IMR-90 (cell line): ENCODE data around the gene BCAP31. TPM values are rescaled to one million over a fixed set of nuclear protein-coding genes. Genes with fewer than 3 reads are reported as not detected.
"Not testable (repeated sequence)": the region's sequence is repeated elsewhere in the genome, so short reads cannot be mapped to it uniquely, and the experiment has no call there.

ENCODE experiments used
- ATAC-seq: fragments of 200-7000 bp; cut with Tn5 transposase; 2 replicates; pipeline ENCODE4 v1.9.1; 2020; ENCODE audit warnings: low read depth, mild to moderate bottlenecking, moderate library complexity
- BruUV-seq: library from RNA; stranded (reverse); fragments of 400-500 nt; replicated peaks from 2 replicates; lab custom pipeline; 2021; lab: Mats Ljungman, UMichigan
- CTCF ChIA-PET: fragments of 300-600 bp; formaldehyde crosslinking; extraction: SDS; loops from one replicate; lab custom pipeline; 2021; ENCODE audit warnings: antibody characterized with exemption; lab: Yijun Ruan, JAX
- POLR2A ChIA-PET: fragments of 300-600 bp; sonication (Branson Sonifier 250); formaldehyde crosslinking; loops from one replicate; lab custom pipeline; 2022; ENCODE audit warnings: antibody characterized with exemption; ENCODE audit not compliant: unreplicated experiment; lab: Charles Lee
- DNase-seq: peaks from one replicate; pipeline ENCODE4 v3.0.0; 2013
- H2AFZ ChIP-seq: replicated peaks from 2 replicates; pipeline ENCODE3; 2013; ENCODE audit warnings: low read length, mild to moderate bottlenecking; ENCODE audit not compliant: poor library complexity
- H2AK5ac ChIP-seq: 2 replicates; pipeline ENCODE4 v1.6.1; 2013; ENCODE audit warnings: low read depth, low read length, inconsistent platforms
- H2AK9ac ChIP-seq: replicated peaks from 2 replicates; pipeline ENCODE3; 2013; ENCODE audit warnings: mild to moderate bottlenecking, low read depth, low read length, moderate library complexity; ENCODE audit not compliant: poor library complexity
- H2BK120ac ChIP-seq: 2 replicates; pipeline ENCODE4 v1.6.1; 2013; ENCODE audit warnings: low read depth, low read length, inconsistent platforms
- H2BK15ac ChIP-seq: 3 replicates; pipeline ENCODE4 v1.6.1; 2013; ENCODE audit warnings: low read depth, low read length, inconsistent platforms
- H2BK20ac ChIP-seq: 2 replicates; pipeline ENCODE4 v1.6.1; 2013; ENCODE audit warnings: low read depth, mild to moderate bottlenecking, inconsistent platforms, low read length, moderate library complexity
- H2BK5ac ChIP-seq: 2 replicates; pipeline ENCODE4 v1.6.1; 2013; ENCODE audit warnings: mild to moderate bottlenecking, low read depth, low read length, inconsistent platforms; ENCODE audit not compliant: poor library complexity, severe bottlenecking
- H3K14ac ChIP-seq: replicated peaks from 2 replicates; pipeline ENCODE4 v1.6.1; 2013; ENCODE audit warnings: low read depth, low read length, inconsistent platforms
- H3K18ac ChIP-seq: 2 replicates; pipeline ENCODE4 v1.6.1; 2013; ENCODE audit warnings: low read depth, low read length, control low read depth
- H3K23ac ChIP-seq: 2 replicates; pipeline ENCODE4 v1.6.1; 2013; ENCODE audit warnings: low read depth, low read length, inconsistent platforms
- H3K27ac ChIP-seq: 2 replicates; pipeline ENCODE4 v1.5.1; 2013; ENCODE audit warnings: mild to moderate bottlenecking, control low read depth, low read length; ENCODE audit not compliant: insufficient read depth
- H3K27me3 ChIP-seq: 2 replicates; pipeline ENCODE4 v1.6.1; 2013; ENCODE audit warnings: low read length; ENCODE audit not compliant: control insufficient read depth, insufficient read depth
- H3K36me3 ChIP-seq: 2 replicates; pipeline ENCODE4 v1.6.1; 2013; ENCODE audit warnings: low read length, mixed read lengths; ENCODE audit not compliant: control insufficient read depth, insufficient read depth
- H3K4ac ChIP-seq: 2 replicates; pipeline ENCODE4 v1.6.1; 2013; ENCODE audit warnings: low read depth, low read length, inconsistent platforms
- H3K4me1 ChIP-seq: 2 replicates; pipeline ENCODE4 v1.6.1; 2013; ENCODE audit warnings: low read length, mixed read lengths; ENCODE audit not compliant: control insufficient read depth, insufficient read depth
- H3K4me2 ChIP-seq: 2 replicates; pipeline ENCODE4 v1.6.1; 2013; ENCODE audit warnings: low read depth, mild to moderate bottlenecking, control low read depth, low read length, moderate library complexity
- H3K4me3 ChIP-seq: 2 replicates; pipeline ENCODE4 v1.5.1; 2013; ENCODE audit warnings: low read depth, mild to moderate bottlenecking, control low read depth, low read length, moderate library complexity; ENCODE audit not compliant: insufficient read depth
- H3K56ac ChIP-seq: 2 replicates; pipeline ENCODE4 v1.6.1; 2013; ENCODE audit warnings: low read length, inconsistent platforms; ENCODE audit not compliant: insufficient read depth; ENCODE audit errors: extremely low read depth
- H3K79me1 ChIP-seq, 2 experiments: 2 replicates each; pipeline ENCODE4 v1.6.1; 2013; ENCODE audit warnings: low read length in 2 of 2, inconsistent platforms in 1 of 2, low read depth in 1 of 2
- H3K9ac ChIP-seq: 2 replicates; pipeline ENCODE4 v1.6.1; 2013; ENCODE audit warnings: low read depth, low read length, control low read depth
- H3K9me1 ChIP-seq: 2 replicates; pipeline ENCODE4 v1.6.1; 2013; ENCODE audit warnings: low read length, inconsistent platforms; ENCODE audit not compliant: insufficient read depth
- H3K9me3 ChIP-seq: 2 replicates; pipeline ENCODE4 v1.6.1; 2013; ENCODE audit warnings: low read length; ENCODE audit not compliant: control insufficient read depth, insufficient read depth
- H4K20me1 ChIP-seq: 2 replicates; pipeline ENCODE4 v1.6.1; 2013; ENCODE audit warnings: low read length, inconsistent platforms; ENCODE audit not compliant: insufficient read depth
- H4K5ac ChIP-seq: 2 replicates; pipeline ENCODE4 v1.6.1; 2013; ENCODE audit warnings: mild to moderate bottlenecking, low read depth, low read length, control low read depth
- H4K8ac ChIP-seq, 2 experiments: 2 replicates each; pipeline ENCODE4 v1.6.1; 2013; ENCODE audit warnings: low read depth in 2 of 2, low read length in 2 of 2, control low read depth in 1 of 2, inconsistent platforms in 1 of 2
- H4K91ac ChIP-seq: 2 replicates; pipeline ENCODE4 v1.6.1; 2013; ENCODE audit warnings: low read depth, low read length, inconsistent platforms; ENCODE audit not compliant: insufficient read depth
- WGBS, 2 experiments: methylation state at CpG; one replicate each; pipeline versions ENCODE4 v1.1.5 to v1.1.7; 2013; ENCODE audit warnings: missing lambda C conversion rate in 2 of 2; ENCODE audit not compliant: insufficient read length in 1 of 2; ENCODE audit errors: extremely low coverage in 2 of 2; 5-methylcytosine and 5-hydroxymethylcytosine counted together
- dilution Hi-C: fragments of 300-500 bp; cut with HindIII; formaldehyde crosslinking; loops from one replicate; pipeline ENCODE4 v1.14.3; 2018; ENCODE audit warnings: low sequenced_read_pairs; ENCODE audit not compliant: unreplicated experiment
- in situ Hi-C: fragments of 300-500 bp; cut with MboI; formaldehyde crosslinking; loops from 3 replicates; pipeline ENCODE4 v1.14.3; 2019; ENCODE audit warnings: low sequenced_read_pairs, inconsistent platforms, mixed read lengths
- intact Hi-C: fragments of 100-400 bp; cut with micrococcal nuclease; formaldehyde crosslinking; loops from 2 replicates; pipeline ENCODE4 v1.10.0; 2022
- polyA plus RNA-seq, 3 experiments: library from polyadenylated mRNA; depleted of rRNA; stranded (reverse); fragments of >200 nt; gene quantifications; 2 replicates each; pipeline ENCODE4 v1.2.3, GENCODE V29; 2012; ENCODE audit warnings: low replicate concordance in 1 of 3
- total RNA-seq: library from RNA; depleted of rRNA; stranded (reverse); fragments of >200 nt; gene quantifications from 2 replicates; pipeline ENCODE4 v1.2.3, GENCODE V29; 2012

Gene BCAP31
- total and polyA plus RNA-seq, 2 of the 4 experiments (the other 2 are of a cell fraction) = 125 to 244 TPM

- peak; percentile 13 for DNase-seq
- H3K36me3 ChIP-seq, H3K14ac ChIP-seq, CTCF ChIA-PET, H3K4me1 ChIP-seq, H3K9ac ChIP-seq, H4K20me1 ChIP-seq, H4K91ac ChIP-seq, H3K79me1 ChIP-seq, dilution Hi-C loops, H3K9me1 ChIP-seq, H3K4me3 ChIP-seq, H2BK120ac ChIP-seq, H2BK5ac ChIP-seq, POLR2A ChIA-PET, H2AK9ac ChIP-seq, H4K8ac ChIP-seq, H2AK5ac ChIP-seq, H2AFZ ChIP-seq, BruUV-seq, H2BK20ac ChIP-seq, ATAC-seq, H3K4me2 ChIP-seq, H4K5ac ChIP-seq, intact Hi-C loops, H3K18ac ChIP-seq, H3K27me3 ChIP-seq, H3K9me3 ChIP-seq, H3K56ac ChIP-seq, H3K23ac ChIP-seq, in situ Hi-C loops, H3K27ac ChIP-seq, H2BK15ac ChIP-seq, H3K4ac ChIP-seq: not testable (repeated sequence)
- 89% methylated on average over 14 of the region's 16 CpGs; no CpG with 5 or more reads in 1 of the 2 experiments for WGBS, 2 experiments
Measured at GRCh38 chrX:153696986-153697722, 27.0 kb downstream of the BCAP31 start.

DNA sequence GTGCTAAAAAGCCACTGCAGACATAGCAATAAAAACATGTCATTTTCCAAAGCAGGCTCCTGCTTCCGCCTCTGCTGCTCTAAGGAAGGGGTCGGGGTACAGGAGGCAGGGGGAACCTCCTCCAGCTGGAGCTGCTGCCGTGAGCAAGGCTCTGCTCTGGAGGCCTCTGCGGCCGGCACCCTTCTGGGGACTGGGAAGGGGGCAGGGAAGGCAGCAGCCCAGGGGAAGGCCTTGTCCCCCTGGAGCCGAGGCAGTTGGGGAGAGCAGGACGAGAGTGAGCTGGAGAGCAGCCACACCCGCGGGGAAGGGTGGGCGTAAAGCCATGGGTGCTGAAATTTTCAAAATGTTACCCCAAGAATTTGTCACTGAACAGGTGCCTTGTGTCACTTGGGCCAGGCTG is 27.6 kb downstream of the BCAP31 start:
- H3K27me3 ChIP-seq, H3K4me3 ChIP-seq, H4K5ac ChIP-seq, H3K4ac ChIP-seq, in situ Hi-C loops, H2BK5ac ChIP-seq, H3K9ac ChIP-seq, intact Hi-C loops, H3K36me3 ChIP-seq, H4K20me1 ChIP-seq, H4K91ac ChIP-seq, H2AFZ ChIP-seq, H3K9me1 ChIP-seq, H2BK15ac ChIP-seq, H3K4me1 ChIP-seq, H2BK120ac ChIP-seq, H2AK5ac ChIP-seq, DNase-seq, H2BK20ac ChIP-seq, ATAC-seq, H3K56ac ChIP-seq, H3K18ac ChIP-seq, dilution Hi-C loops, H3K23ac ChIP-seq, H4K8ac ChIP-seq, CTCF ChIA-PET, H3K4me2 ChIP-seq, H2AK9ac ChIP-seq, H3K79me1 ChIP-seq, BruUV-seq, H3K14ac ChIP-seq, POLR2A ChIA-PET, H3K27ac ChIP-seq, H3K9me3 ChIP-seq: not testable (repeated sequence)
- WGBS, 2 experiments = 93% methylated on average over 4 of the region's 10 CpGs; no CpG with 5 or more reads in 1 of the 2 experiments
